HG03571 (cell line): ENCODE data around the gene THSD7A.

Source experiments
- ATAC-seq: cut with Tn5 transposase; IDR thresholded peaks from one replicate; pipeline ENCODE4 v1.9.1; 2021; ENCODE audit not compliant: unreplicated experiment

THSD7A gene

DNA sequence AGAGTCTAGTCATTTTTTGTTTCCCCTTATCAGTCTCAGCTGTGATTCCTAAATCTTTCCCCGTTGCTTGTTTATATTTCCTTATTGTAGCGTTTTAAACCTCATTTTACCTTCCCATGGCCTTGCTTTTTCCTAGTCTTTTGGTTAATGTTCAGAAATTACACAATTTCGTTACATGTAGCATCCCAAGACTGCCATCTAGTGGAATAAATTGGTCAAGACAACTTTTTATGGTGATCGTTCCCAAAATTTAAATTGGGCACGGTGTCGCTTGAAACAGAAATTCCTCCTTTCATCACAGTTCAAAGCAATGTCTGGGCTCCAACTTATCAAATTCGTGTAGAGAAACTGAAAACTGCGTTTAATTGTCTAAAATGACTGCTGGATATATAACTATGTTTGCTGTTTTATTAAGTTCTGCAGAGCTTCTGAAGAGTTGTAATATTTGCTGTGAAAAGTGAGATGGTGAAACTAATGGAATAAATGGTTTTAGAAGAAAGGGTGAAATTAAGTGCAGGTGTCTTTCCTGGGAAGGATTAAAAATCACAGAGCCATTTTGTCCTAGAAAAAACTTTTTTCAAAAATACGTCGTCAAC is 488.1 kb downstream of the THSD7A start:
- ATAC-seq: no peak

DNA sequence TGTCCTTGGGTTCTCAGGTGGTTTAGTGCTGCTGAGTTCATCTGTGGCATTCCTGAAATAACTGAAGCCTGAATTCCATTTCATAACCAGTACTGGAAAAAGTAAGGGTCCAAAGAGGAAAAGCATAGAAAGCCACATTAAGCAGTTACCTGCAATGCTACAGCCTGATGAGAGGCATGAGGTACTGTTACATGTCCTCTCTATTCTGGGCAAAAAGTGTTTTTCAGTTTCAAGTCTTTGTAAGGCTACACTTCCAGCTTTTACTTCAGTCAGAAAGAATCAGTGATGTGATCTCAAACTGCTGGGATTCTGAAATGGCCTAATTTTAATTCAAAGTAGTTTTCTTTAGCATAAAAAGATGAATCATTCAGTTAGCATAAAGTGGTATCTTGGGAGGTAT is 488.9 kb downstream of the THSD7A start:
- no peak for ATAC-seq

DNA sequence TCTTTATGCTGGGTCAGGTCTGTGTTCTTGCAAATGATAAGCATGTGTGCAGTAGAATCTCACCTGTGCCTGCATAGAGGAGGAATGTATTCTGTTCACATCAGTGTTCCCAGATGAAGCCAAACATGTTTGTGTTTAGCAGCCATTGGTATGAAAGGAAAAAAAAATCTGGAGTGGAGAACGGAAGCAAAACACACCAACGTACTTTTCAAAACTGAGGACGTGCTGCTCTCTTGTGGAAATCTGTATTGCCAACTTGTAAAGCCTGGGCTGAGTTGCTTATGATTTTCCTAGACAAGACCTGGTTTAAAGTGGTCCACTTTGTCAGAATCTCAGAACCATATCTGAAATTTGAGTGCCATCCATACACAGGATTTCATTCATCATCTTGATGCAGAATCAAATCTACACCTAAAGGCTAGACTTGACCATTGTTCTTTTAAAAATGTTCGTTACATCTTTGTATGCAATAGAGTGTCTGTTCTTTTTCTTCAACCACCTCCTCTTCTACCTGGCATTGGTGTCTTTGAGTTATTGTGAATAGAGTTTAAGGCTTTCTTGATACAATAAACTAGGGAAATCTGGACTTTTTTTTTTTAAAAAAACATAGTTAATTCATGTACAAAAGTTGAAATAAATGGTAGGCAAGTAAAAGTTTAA is 490.6 kb downstream of the THSD7A start:
- ATAC-seq: no peak

DNA sequence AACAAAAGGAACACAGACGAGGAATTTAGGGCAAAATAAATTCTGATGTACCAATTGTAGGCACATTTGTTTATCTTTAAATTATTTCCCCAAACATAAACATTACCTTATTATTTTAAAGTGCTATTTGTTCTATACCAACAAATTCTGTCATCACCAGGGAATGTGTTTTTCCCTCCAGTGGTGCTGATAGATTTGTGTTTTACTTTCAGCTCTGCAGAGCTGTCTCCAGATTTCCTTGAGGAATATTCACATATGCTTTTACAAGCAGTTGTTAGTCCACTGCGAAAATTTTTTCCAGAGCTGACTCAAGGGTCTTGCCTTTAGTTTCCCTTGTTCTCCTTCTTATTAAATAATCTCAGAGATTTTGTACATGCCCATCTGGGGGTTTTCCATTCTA is 495.6 kb downstream of the THSD7A start:
- no peak for ATAC-seq

DNA sequence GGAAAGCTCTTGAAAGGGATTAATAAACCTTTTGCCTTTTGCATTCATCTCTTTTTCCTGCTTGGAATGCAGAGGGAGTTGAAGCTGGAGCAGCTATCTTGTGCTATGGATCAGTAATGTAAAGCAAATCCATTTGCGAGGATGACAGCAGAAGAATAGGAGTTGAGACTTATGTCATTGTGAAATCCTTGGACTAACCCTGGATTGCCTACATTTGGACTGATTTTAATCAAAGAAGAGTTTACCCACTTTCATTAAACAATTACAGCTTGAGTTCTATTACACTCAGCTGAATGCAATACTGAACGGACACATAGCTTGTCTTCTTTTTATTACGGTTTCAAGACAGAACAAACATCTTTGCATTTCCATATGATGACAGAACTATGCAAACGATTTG is 496.1 kb downstream of the THSD7A start:
- no peak for ATAC-seq

DNA sequence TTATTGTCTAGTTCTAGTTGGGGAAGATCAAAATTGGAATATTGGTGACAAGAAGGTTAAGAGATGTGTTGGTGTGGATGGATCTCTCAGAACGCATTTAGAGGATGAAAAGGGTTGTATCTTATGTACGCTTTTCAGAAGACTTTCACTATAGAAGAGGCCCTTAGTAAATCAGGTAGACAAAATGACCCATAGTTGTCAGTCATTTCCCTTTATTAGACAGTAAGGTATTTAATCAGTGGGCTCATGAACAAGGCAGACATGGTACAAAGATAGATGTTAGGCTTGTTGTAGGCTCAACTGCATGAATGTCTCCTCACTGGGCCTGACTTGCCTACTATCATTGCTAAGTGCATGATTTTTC is 499.2 kb downstream of the THSD7A start:
- ATAC-seq: peak; percentile 20

DNA sequence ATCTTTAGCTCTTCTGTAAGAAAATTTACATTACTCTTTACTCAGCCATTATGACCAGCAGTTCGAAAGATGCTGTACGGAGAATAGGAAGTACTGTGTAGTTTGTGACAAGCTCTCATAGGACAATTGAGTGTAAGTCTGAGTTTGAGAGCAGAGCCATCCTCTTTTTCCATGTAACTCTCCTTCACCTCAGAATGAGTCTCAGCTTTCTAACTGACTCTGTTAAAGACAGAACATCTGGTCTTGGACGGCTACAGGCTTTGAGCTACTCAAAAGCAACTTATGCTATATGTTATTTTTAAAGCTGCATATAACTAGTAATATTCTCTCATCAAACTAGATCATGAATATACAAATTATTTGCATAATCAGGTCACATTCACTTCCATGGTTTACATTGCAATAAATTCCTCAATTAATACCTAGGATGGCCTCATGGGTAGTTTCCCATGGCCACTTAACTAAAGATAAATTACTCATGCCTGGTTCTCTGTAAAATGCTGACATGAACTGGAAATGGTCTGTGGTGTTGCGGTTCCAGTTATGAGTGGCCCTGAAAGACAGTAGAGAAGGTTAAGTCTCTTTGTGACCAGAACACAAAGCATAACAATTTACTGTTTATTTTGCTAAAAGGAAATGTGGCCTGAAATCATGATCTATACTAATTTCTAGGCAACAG is 499.7 kb downstream of the THSD7A start:
- peak; percentile 82 for ATAC-seq

DNA sequence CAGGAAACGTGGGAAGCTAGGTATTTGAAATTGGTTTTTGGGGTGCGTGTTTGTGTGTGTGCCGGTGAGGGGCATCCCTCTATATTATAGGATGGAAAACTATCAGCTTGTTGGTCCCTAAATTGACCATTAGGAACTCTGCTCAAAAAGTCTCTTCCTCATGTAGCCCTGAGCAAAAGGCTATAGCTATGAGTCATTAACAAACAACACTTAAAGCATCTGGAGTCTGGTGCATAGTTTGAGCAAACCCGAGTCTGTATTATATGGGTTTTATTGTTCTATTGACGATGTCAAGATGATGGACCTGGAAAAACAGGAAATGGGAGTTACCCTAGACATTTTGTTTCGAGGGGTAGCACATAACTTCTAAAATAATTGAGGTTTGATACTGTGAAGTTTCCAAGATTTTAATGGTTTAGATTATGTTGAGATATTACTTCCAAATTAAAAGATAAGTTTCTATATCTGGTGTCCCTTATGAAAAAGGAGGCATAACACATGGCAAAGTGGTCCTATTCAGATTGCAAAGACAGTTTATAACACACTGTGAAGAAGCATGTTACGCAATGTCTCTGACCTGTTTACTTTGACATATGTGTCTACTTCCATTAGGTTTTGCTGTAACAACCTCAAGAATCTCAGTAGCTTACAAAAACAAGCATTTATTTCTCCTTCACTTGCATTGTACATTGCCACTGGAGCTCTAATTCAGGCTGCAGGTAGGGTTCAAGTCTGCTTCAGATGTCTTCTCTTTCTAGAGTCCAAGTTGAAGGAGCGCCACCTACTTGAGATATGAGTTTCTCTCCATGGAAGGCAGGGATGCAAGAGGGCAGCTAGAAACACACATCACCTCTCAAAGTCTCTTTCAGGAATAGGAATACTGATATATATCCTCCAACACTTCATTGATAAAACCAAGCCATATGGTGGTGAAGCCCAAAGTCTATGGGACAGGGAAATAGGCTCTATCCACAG is 500.6 kb downstream of the THSD7A start:
- no peak for ATAC-seq

DNA sequence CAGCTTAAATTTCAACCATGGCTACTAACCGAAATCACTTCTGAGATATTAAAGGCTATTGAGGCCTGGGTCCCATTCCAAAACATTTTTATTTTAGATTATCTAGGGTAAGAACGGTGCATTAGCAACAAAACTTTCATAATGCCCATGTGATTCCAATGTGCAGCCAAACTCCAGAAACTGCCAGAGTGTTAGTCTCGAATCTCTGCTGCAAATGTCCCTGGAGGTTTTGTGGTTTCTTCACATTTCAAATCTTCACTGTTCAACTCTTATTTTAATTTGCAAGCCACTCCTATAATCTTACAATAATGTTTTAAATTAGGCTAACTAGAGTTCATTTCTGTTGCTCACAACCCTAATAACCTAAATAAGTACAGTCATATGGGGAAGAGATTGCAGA is 501.3 kb downstream of the THSD7A start:
- no peak for ATAC-seq

DNA sequence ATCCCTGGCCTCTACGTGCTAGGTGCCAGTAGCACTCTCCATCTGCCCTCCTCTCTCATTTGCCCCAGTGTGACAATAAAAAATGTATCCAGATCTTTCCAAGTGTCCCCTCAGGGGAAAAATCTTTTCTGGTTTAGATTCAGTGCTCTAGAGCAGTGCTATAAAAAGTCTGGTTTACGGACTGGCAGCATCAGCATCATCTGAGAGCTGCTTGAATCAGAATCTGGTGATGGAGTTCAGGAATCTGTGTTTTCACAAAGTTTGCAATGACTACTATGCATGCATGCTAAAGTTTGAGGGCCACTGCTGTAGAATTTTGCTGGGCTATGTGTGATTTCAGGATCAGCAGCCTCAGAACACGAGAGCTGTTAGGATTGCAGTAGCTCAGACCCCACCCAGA is 501.8 kb downstream of the THSD7A start:
- no peak for ATAC-seq

DNA sequence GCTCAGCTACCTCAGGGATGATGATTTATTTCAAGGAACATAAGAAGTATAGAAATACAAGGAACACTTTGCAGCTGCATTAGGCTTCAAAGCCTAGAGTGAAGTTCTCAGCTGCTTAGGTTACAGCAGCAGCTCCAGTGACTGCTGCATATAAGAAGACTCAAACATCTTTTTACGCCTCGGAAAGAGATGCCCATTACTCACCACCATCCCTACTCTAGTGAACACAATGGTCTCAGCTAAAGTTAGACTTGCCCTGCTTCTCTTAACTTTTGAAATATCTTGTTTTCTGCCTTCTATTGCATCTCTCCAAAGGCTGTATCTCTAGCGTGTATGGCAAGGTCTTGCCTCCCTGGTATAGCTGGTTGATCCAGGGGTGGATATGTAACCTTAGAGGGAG is 502.4 kb downstream of the THSD7A start:
- ATAC-seq: no peak

DNA sequence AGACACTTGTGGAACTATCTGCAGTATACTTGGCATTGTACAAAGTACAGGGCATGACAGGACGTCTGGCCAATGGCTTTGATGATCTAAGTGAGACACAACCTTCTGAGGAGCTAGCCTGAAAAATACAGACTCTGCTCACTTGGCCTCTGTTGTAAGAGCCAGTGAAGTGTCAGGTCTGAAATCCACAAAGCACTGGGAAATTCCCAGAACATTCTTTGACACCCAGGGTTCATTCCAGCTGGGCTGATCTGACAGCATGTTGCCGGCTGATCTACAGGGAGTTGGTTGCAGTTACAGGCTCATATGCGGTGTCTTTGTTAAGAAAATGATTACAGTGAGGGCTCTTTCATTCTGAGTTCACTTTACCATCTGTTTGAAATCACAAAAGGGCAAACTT is 503.7 kb downstream of the THSD7A start:
- no peak for ATAC-seq

DNA sequence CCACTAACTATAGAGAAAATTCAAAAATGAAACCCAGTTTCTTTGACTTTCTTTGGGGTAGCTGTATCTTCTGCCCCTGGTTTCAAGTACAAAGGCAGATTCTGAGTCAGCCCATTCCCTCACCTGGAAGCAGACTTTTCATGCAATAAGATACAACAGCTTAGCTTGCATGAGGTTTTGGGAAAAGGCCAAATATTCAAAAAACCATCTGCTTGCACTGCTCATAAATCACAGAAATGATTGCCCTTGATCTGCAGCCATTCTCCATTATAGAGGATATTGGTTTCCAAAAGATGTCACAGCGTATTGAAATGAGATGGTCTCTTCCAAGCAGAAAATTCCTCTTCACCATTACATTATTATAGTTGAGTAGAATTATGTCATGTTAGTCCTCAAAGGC is 504.4 kb downstream of the THSD7A start:
- no peak for ATAC-seq
